KMS-11 (cell line): ENCODE results near the gene C16orf54.

Source experiments
- H2AFZ ChIP-seq: fragments of 200-600 bp; sonication (generic); 2 replicates; pipeline ENCODE4 v1.6.1; 2016; ENCODE audit warnings: antibody characterized with exemption, mixed run types, low read depth
- H3K27ac ChIP-seq: fragments of 200-600 bp; sonication (generic); 2 replicates; pipeline ENCODE4 v1.6.1; 2016; ENCODE audit warnings: mild to moderate bottlenecking, mixed run types
- H3K27me3 ChIP-seq: fragments of 200-600 bp; sonication (generic); 2 replicates; pipeline ENCODE4 v1.6.1; 2017; ENCODE audit warnings: mild to moderate bottlenecking, low read depth, mixed run types, moderate library complexity; ENCODE audit not compliant: insufficient read depth
- H3K36me3 ChIP-seq: fragments of 200-600 bp; sonication (generic); 2 replicates; pipeline ENCODE4 v1.6.1; 2017; ENCODE audit warnings: mild to moderate bottlenecking, mixed run types; ENCODE audit not compliant: insufficient read depth
- H3K4me1 ChIP-seq: fragments of 200-600 bp; sonication (generic); 2 replicates; pipeline ENCODE4 v1.6.1; 2016; ENCODE audit warnings: mild to moderate bottlenecking, low read depth, mixed run types; ENCODE audit not compliant: poor library complexity, severe bottlenecking
- H3K4me2 ChIP-seq: fragments of 200-600 bp; sonication (generic); 2 replicates; pipeline ENCODE4 v1.7.0; 2016; ENCODE audit warnings: mild to moderate bottlenecking, mixed run types
- H3K4me3 ChIP-seq: fragments of 200-600 bp; sonication (generic); IDR thresholded peaks from 2 replicates; pipeline ENCODE4 v1.6.1; 2017; ENCODE audit warnings: low read depth, low read length, mixed read lengths; ENCODE audit not compliant: insufficient read depth
- H3K79me2 ChIP-seq: fragments of 200-600 bp; sonication (generic); 2 replicates; pipeline ENCODE4 v1.6.1; 2016; ENCODE audit warnings: low read depth, mixed run types; ENCODE audit not compliant: insufficient read depth
- H3K9ac ChIP-seq: fragments of 200-600 bp; sonication (generic); 2 replicates; pipeline ENCODE4 v1.6.1; 2016; ENCODE audit warnings: mild to moderate bottlenecking, mixed run types
- H4K20me1 ChIP-seq: fragments of 200-600 bp; sonication (generic); 2 replicates; pipeline ENCODE4 v1.6.1; 2016; ENCODE audit warnings: mild to moderate bottlenecking, mixed run types; ENCODE audit not compliant: insufficient read depth
- TF ChIP-seq, protein P1 (sequence below): fragments of 200-600 bp; sonication (generic); conservative IDR thresholded peaks from 2 replicates; pipeline ENCODE4 v1.6.1; 2017; ENCODE audit warnings: low read depth, mild to moderate bottlenecking, antibody characterized with exemption, low read length, moderate library complexity, mixed read lengths

C16orf54 gene

GRCh38 chr16:29702269-29702668 lies 43.5 kb downstream of the C16orf54 start:
- H3K4me3 ChIP-seq: no peak overlapping the region
- H3K36me3 ChIP-seq: no peaks in the 10 kb centered on the region
- peaks cover 15% of the 10 kb centered on the region for H3K4me1 ChIP-seq
- no peaks in the 10 kb centered on the region for H4K20me1 ChIP-seq
- H3K27me3 ChIP-seq: peaks cover 12% of the 10 kb centered on the region
- no peak overlapping the region for H3K27ac ChIP-seq
- H3K4me2 ChIP-seq: no peak overlapping the region
- no peak overlapping the region for H2AFZ ChIP-seq
- no peaks in the 10 kb centered on the region for H3K79me2 ChIP-seq
- no peak overlapping the region for H3K9ac ChIP-seq
- TF ChIP-seq, protein P1, sequence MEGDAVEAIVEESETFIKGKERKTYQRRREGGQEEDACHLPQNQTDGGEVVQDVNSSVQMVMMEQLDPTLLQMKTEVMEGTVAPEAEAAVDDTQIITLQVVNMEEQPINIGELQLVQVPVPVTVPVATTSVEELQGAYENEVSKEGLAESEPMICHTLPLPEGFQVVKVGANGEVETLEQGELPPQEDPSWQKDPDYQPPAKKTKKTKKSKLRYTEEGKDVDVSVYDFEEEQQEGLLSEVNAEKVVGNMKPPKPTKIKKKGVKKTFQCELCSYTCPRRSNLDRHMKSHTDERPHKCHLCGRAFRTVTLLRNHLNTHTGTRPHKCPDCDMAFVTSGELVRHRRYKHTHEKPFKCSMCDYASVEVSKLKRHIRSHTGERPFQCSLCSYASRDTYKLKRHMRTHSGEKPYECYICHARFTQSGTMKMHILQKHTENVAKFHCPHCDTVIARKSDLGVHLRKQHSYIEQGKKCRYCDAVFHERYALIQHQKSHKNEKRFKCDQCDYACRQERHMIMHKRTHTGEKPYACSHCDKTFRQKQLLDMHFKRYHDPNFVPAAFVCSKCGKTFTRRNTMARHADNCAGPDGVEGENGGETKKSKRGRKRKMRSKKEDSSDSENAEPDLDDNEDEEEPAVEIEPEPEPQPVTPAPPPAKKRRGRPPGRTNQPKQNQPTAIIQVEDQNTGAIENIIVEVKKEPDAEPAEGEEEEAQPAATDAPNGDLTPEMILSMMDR: no peak

- no peak overlapping the region for H2AFZ ChIP-seq
- H3K27me3 ChIP-seq: peaks cover 12% of the 10 kb centered on the region
- H3K27ac ChIP-seq: no peak overlapping the region
- no peak overlapping the region for H3K4me3 ChIP-seq
- peaks cover 15% of the 10 kb centered on the region for H3K4me1 ChIP-seq
- H3K79me2 ChIP-seq: no peaks in the 10 kb centered on the region
- H3K4me2 ChIP-seq: no peak overlapping the region
- no peaks in the 10 kb centered on the region for H3K36me3 ChIP-seq
- no peaks in the 10 kb centered on the region for H4K20me1 ChIP-seq
- TF ChIP-seq, protein P1: no peak
- no peak overlapping the region for H3K9ac ChIP-seq
Observed at GRCh38 chr16:29701214-29701555, 44.6 kb downstream of the C16orf54 start.

DNA sequence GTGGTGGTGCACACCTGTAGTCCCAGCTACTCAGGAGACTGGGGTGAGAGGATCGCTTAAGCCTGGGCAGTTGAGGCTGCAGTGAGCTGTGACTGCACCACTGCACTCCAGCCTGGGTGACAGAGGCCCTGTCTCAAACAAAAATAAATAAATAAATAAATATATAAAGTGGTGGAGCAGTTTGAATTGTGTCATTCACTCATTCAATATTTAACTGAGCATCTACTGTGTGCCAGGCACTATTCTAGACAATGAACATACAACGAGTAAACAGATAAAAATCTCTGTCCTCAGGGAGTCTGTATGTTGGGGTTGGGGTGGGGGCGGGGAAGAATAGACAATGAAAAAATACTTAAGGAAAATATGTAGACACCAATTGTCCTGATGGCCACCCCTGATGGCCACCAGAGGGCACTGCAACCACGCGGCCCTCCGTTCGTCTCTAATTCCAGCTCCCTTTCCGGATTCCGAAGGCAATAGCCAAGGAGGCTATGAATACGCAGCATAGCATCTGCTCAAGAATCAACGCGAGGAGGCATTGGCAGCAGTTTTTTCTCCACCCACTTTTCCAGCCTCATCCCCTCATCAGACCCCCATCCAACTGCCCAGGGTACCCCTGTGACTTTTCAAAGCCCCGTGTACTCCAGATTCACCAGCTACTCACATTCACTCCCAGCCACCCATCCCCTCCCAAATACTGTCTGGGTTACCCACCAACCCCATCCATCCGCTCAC lies 45.4 kb downstream of the C16orf54 start:
- H3K4me3 ChIP-seq: no peak overlapping the region
- no peak overlapping the region for H3K9ac ChIP-seq
- H3K27ac ChIP-seq: no peak overlapping the region
- peak overlapping the region; percentile 39; the same call in 1 of the 2 replicates for H2AFZ ChIP-seq
- H3K79me2 ChIP-seq: no peaks in the 10 kb centered on the region
- TF ChIP-seq, protein P1: peak; percentile 86
- no peak overlapping the region for H3K4me2 ChIP-seq
- peaks cover 15% of the 10 kb centered on the region for H3K4me1 ChIP-seq
- H4K20me1 ChIP-seq: no peaks in the 10 kb centered on the region
- no peaks in the 10 kb centered on the region for H3K36me3 ChIP-seq
- H3K27me3 ChIP-seq: peaks cover 12% of the 10 kb centered on the region

DNA sequence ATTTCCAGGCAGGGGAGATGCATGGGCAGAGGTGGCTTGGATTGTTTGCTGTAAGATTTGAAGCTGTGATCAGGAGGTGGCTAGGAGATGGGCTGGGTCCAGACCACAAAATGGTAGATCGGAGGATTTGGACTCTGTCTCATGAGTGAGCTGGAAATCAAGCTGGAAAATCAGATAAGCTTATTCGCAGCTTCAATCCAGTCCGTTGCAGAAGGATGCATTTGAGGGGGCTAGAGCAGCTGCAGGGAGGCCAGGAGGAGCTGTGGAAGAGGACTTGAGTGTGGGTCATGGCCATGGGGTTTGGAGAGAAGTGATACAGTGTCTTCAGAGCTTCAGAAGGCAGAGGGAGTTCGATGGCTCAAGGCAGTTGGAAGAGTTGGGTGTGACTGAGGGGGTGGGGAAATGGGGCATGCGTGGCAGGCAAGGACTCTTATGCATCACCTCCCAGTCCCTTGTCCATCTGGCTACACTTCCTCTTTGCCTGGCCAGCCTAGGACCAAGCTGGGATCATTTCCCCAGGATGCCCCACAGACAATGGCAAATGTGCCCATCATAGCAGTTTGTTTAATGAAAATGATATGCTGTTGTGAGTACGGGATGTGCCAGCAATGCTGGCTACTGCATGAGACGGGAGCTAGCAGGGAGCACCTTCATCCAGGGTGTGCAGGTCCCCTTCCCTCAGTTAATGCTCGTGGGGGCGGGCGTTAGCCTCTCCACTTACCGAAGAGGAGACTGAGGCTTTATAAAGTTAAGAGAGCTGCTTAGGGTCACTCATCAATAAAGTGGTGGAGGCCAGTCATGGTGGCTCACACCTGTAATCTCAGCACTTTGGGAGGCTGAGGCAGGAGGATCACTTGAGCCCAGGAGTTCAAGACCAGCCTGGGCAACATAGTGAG lies 46.2 kb downstream of the C16orf54 start:
- peaks cover 12% of the 10 kb centered on the region for H3K27me3 ChIP-seq
- no peak overlapping the region for H3K27ac ChIP-seq
- no peak overlapping the region for H2AFZ ChIP-seq
- peaks cover 15% of the 10 kb centered on the region for H3K4me1 ChIP-seq
- TF ChIP-seq, protein P1: no peak
- no peaks in the 10 kb centered on the region for H3K36me3 ChIP-seq
- H3K4me3 ChIP-seq: no peak overlapping the region
- H4K20me1 ChIP-seq: no peaks in the 10 kb centered on the region
- no peak overlapping the region for H3K9ac ChIP-seq
- H3K4me2 ChIP-seq: no peak overlapping the region
- H3K79me2 ChIP-seq: no peaks in the 10 kb centered on the region
